Keratinocyte (primary cell): Measurements from ENCODE around the gene RYR2. TPM values are rescaled to one million over a fixed set of nuclear protein-coding genes. Genes with fewer than 3 reads are reported as not detected.

ENCODE experiments used
- DNase-seq: peaks from one replicate; pipeline ENCODE4 v3.0.0-alpha.2; 2011; ENCODE audit warnings: low read depth, missing footprints, low spot score
- FAIRE-seq: peaks from 2 replicates; lab custom pipeline; 2011; peaks lifted over from hg19 to GRCh38; lab: Jason Lieb, UNC
- H2AFZ ChIP-seq: 2 replicates; pipeline ENCODE4 v1.6.0; 2012; ENCODE audit warnings: low read length, control low read depth, inconsistent platforms; ENCODE audit not compliant: control insufficient read depth
- H3K27ac ChIP-seq: 2 replicates; pipeline ENCODE4 v1.5.1; 2011; ENCODE audit warnings: low read length; ENCODE audit not compliant: control insufficient read depth, insufficient read depth
- H3K27me3 ChIP-seq: 3 replicates; pipeline ENCODE4 v1.6.0; 2011; ENCODE audit warnings: low read length; ENCODE audit not compliant: control insufficient read depth, insufficient read depth; ENCODE audit errors: extremely low read depth
- H3K36me3 ChIP-seq, 2 experiments: 2 replicates in 1 of 2; 3 replicates in 1 of 2; pipeline ENCODE4 v1.5.1; 2011; ENCODE audit warnings: low read length in 2 of 2, mild to moderate bottlenecking in 1 of 2; ENCODE audit not compliant: control insufficient read depth in 2 of 2, insufficient read depth in 2 of 2; ENCODE audit errors: extremely low read depth in 1 of 2
- H3K4me1 ChIP-seq: 3 replicates; pipeline ENCODE4 v1.5.1; 2011; ENCODE audit warnings: low read length; ENCODE audit not compliant: control insufficient read depth, insufficient read depth; ENCODE audit errors: extremely low read depth
- H3K4me2 ChIP-seq: 3 replicates; pipeline ENCODE4 v1.6.0; 2011; ENCODE audit warnings: low read depth, low read length; ENCODE audit not compliant: control insufficient read depth, insufficient read depth; ENCODE audit errors: extremely low read depth
- H3K4me3 ChIP-seq, 3 experiments: fragments of 200-600 bp in 1 of 3; sonication (generic) in 1 of 3; 2 replicates in 2 of 3; 3 replicates in 1 of 3; pipeline ENCODE4 v1.5.1; 2011 to 2016; ENCODE audit warnings: low read length in 3 of 3, mild to moderate bottlenecking in 3 of 3, control low read depth in 2 of 3, inconsistent platforms in 1 of 3, low read depth in 1 of 3, mixed read lengths in 1 of 3, mixed run types in 1 of 3, moderate library complexity in 1 of 3; ENCODE audit not compliant: control insufficient read depth in 2 of 3, insufficient read depth in 2 of 3; ENCODE audit errors: extremely low read depth in 1 of 3
- H3K79me2 ChIP-seq: 2 replicates; pipeline ENCODE4 v1.6.0; 2012; ENCODE audit warnings: low read length; ENCODE audit not compliant: control insufficient read depth, insufficient read depth
- H3K9ac ChIP-seq: 3 replicates; pipeline ENCODE4 v1.6.0; 2011; ENCODE audit warnings: low read length; ENCODE audit not compliant: control insufficient read depth, insufficient read depth; ENCODE audit errors: extremely low read depth
- H3K9me1 ChIP-seq: 3 replicates; pipeline ENCODE4 v1.6.0; 2011; ENCODE audit warnings: low read length; ENCODE audit not compliant: control insufficient read depth, insufficient read depth; ENCODE audit errors: extremely low read depth
- H3K9me3 ChIP-seq: 2 replicates; pipeline ENCODE4 v1.5.1; 2012; ENCODE audit warnings: low read depth, low read length; ENCODE audit not compliant: control insufficient read depth
- H4K20me1 ChIP-seq: 3 replicates; pipeline ENCODE4 v1.6.0; 2011; ENCODE audit warnings: low read length; ENCODE audit not compliant: control insufficient read depth, insufficient read depth; ENCODE audit errors: extremely low read depth
- EZH2 ChIP-seq: IDR thresholded peaks from one replicate; pipeline ENCODE4 v1.6.1; 2012; ENCODE audit warnings: inconsistent platforms, mild to moderate bottlenecking, low read length, moderate library complexity
- dilution Hi-C: fragments of 300-500 bp; cut with MboI; formaldehyde crosslinking; loops from one replicate; pipeline ENCODE4 v1.7.0; 2020; ENCODE audit warnings: low sequenced_read_pairs; ENCODE audit not compliant: extremely low pct_ligation_motif_present
- polyA plus RNA-seq, 5 experiments: library from polyadenylated mRNA; depleted of rRNA in 3 of 5; stranded (reverse) in 3 of 5; stranded (forward) in 1 of 5; unstranded in 1 of 5; fragments of >200 nt; gene quantifications; 1 replicate in 1 of 5; 2 replicates in 3 of 5; 3 replicates in 1 of 5; pipeline versions ENCODE4 v1.2.1 to v1.2.3, GENCODE V29; 2011 to 2012; ENCODE audit warnings: missing spikeins in 2 of 5, low read depth in 1 of 5, low replicate concordance in 1 of 5
- TF ChIP-seq, protein P1 (sequence below), 3 experiments: IDR thresholded peaks in 1 of 3; conservative IDR thresholded peaks in 1 of 3; optimal IDR thresholded peaks in 1 of 3; 2 replicates in 2 of 3; 3 replicates in 1 of 3; pipeline versions ENCODE3 to v1.5.1; 2011; ENCODE audit warnings: low read length in 3 of 3, mild to moderate bottlenecking in 3 of 3, moderate library complexity in 2 of 3, control low read depth in 1 of 3, inconsistent platforms in 1 of 3; ENCODE audit not compliant: insufficient read depth in 2 of 3; ENCODE audit errors: extremely low read depth in 1 of 3

The RYR2 gene
- polyA plus RNA-seq, 1 donor (not counting 4 experiments of a cell fraction or from before 2014, with no cell fraction given): 0.05 TPM

DNA sequence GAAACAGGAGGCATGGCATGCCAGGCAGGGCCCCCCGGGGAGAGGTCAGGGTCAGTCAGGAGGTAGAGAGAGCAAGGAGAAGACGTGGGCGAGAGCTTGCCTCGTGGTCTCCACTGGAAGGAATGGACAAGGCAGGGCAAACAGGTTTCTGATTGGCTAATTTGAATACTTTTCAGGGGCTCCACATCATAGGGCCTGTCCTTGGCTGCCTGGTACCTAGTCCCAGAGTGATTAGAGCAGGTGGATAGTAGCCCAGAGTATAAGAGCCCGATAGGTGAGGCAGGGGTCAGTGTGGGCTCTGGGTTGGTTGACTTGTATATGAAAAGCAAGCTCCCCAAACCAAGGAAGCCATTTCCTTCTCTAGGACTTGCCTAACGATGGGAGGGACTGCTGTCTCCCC is 670.1 kb downstream of the RYR2 start:
- TF ChIP-seq, protein P1, sequence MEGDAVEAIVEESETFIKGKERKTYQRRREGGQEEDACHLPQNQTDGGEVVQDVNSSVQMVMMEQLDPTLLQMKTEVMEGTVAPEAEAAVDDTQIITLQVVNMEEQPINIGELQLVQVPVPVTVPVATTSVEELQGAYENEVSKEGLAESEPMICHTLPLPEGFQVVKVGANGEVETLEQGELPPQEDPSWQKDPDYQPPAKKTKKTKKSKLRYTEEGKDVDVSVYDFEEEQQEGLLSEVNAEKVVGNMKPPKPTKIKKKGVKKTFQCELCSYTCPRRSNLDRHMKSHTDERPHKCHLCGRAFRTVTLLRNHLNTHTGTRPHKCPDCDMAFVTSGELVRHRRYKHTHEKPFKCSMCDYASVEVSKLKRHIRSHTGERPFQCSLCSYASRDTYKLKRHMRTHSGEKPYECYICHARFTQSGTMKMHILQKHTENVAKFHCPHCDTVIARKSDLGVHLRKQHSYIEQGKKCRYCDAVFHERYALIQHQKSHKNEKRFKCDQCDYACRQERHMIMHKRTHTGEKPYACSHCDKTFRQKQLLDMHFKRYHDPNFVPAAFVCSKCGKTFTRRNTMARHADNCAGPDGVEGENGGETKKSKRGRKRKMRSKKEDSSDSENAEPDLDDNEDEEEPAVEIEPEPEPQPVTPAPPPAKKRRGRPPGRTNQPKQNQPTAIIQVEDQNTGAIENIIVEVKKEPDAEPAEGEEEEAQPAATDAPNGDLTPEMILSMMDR (optimal IDR thresholded peaks at IDR 0.05 in 1 of 3, IDR thresholded peaks at IDR 0.05 in 1 of 3, conservative IDR thresholded peaks at IDR 0.05 in 1 of 3; ENCODE audit: extremely low read depth in 1 of 3, insufficient read depth in 2 of 3, low read length in 3 of 3): no peak
- TF ChIP-seq EZH2: no peak
- Histone ChIP-seq H3K4me3 (no peak overlapping the region), H3K79me2 (no peaks in the 10 kb centered on the region), H3K27me3 (no peaks in the 10 kb centered on the region), H4K20me1 (no peaks in the 10 kb centered on the region), H2AFZ (no peak overlapping the region), H3K9me3 (no peaks in the 10 kb centered on the region), H3K27ac (no peak overlapping the region), H3K4me1 (no peaks in the 10 kb centered on the region), H3K9ac (no peak overlapping the region), H3K36me3 (no peaks in the 10 kb centered on the region), H3K4me2 (no peak overlapping the region), H3K9me1 (no peaks in the 10 kb centered on the region)
- FAIRE-seq: no peak
- dilution Hi-C loops: no loop called here
- DNase-seq: no peak

DNA sequence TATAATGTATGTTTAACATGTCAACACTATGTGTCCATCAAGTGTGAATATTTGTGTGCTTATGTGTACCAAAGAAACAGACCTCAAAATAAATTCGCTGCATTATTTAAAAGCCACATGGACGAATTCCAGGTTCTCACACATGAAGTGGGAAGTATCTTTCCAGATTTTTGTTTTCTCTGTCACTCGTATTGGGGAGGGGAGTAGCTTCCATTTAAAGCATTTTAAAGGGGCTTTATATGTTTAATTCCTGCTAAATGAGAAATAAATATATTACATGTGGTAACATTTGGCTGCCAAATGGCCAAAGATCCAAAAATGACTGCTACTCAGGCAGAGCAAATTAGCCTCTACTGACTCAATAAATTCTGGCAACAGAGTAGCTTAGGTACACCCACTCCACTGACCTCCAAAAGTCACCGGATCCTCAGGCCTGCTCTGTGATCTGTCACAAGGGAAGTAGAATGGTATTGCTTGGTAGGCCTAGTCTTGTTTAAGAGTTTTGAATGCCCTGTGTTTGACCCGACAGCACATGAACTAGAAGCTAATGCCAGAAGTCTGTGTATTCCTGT is 670.7 kb downstream of the RYR2 start:
- no peaks in the 10 kb centered on the region for H3K36me3 ChIP-seq
- DNase-seq (no peak), FAIRE-seq (no peak)
- no peak overlapping the region for H3K9ac ChIP-seq
- no peak overlapping the region for H2AFZ ChIP-seq
- TF ChIP-seq EZH2: no peak
- TF ChIP-seq, protein P1 (optimal IDR thresholded peaks at IDR 0.05 in 1 of 3, IDR thresholded peaks at IDR 0.05 in 1 of 3, conservative IDR thresholded peaks at IDR 0.05 in 1 of 3; ENCODE audit: extremely low read depth in 1 of 3, insufficient read depth in 2 of 3, low read length in 3 of 3): no peak
- no peak overlapping the region for H3K27ac ChIP-seq
- H3K4me2 ChIP-seq: no peak overlapping the region
- dilution Hi-C loops: no loop called here
- no peaks in the 10 kb centered on the region for H3K9me1 ChIP-seq
- H3K4me3 ChIP-seq: no peak overlapping the region
- no peaks in the 10 kb centered on the region for H3K27me3 ChIP-seq
- H3K79me2 ChIP-seq: no peaks in the 10 kb centered on the region
- no peaks in the 10 kb centered on the region for H3K9me3 ChIP-seq
- no peaks in the 10 kb centered on the region for H3K4me1 ChIP-seq
- no peaks in the 10 kb centered on the region for H4K20me1 ChIP-seq
